T-helper 2 cell treated with Interferon-gamma antibody and Interleukin-4, amounts not matched to agents 100 ng/mL and 5 ng/mL, for 36 hours (primary cell): Measurements from ENCODE around the gene ISLR. TPM values are rescaled to one million over a fixed set of nuclear protein-coding genes. Genes with fewer than 3 reads are reported as not detected.

Experiments
- intact Hi-C: fragments of 100-400 bp; cut with micrococcal nuclease; formaldehyde crosslinking; loops from one replicate; pipeline ENCODE4 v1.15.1; 2023
- total RNA-seq: library from RNA; stranded (reverse); gene quantifications from 2 replicates; pipeline ENCODE4 v1.2.3, GENCODE V29; 2022

The ISLR gene, protein sequence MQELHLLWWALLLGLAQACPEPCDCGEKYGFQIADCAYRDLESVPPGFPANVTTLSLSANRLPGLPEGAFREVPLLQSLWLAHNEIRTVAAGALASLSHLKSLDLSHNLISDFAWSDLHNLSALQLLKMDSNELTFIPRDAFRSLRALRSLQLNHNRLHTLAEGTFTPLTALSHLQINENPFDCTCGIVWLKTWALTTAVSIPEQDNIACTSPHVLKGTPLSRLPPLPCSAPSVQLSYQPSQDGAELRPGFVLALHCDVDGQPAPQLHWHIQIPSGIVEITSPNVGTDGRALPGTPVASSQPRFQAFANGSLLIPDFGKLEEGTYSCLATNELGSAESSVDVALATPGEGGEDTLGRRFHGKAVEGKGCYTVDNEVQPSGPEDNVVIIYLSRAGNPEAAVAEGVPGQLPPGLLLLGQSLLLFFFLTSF
- not detected in 2 replicates for total RNA-seq

DNA sequence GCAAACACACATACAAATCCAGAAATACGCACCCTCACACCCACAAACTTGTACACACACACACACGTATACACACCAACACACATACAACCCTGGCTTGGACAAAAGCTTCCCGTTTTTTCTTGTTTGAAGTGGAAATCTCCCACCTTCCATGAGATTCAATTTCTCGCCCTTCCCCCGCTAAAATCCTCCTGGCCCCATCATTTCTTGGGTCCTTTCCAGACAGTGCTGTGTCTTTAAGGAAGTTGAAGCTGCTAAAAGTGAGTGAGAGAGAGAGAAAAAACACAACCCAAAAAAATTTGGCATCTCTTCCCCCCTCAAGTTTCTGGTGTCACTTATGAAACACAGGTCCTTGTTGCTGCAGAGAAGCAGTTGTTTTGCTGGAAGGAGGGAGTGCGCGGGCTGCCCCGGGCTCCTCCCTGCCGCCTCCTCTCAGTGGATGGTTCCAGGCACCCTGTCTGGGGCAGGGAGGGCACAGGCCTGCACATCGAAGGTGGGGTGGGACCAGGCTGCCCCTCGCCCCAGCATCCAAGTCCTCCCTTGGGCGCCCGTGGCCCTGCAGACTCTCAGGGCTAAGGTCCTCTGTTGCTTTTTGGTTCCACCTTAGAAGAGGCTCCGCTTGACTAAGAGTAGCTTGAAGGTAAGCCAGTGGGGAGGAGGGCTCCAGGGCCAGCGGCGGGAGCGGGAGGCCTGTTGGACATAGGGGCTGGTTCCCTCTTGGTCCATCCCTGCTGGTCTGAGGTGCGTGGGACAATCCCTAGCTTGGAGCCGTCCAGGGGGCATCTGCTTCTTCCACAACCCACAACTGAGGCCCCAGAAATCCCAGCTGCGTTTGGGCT is at the start of gene ISLR:
Gene ISLR, plus strand, starts transcription at position 331 of the 839 bp plus-strand sequence. CDS start 1,149 bp downstream, outside the sequence.
- intact Hi-C loops, result no loop called here

DNA sequence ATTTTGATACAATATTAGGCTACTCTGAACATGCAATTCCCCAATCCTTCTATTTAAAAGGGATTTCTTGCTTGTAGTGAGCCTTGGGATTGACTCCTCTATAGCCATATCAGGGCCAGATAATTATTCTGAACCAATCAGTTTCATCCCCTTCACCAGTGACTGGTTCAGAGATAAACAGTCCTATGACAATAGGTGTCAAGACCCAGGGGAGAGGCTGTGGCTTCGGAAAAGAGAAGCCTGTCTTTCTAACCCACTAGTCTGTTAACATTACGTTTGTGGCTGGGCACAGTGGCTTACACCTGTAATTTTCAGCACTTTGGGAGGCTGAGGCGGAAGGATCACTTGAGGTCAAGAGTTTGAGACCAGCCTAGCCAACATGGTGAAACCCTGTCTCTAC is 49.3 kb upstream of the ISLR start:
- intact Hi-C loops, result no loop called here

DNA sequence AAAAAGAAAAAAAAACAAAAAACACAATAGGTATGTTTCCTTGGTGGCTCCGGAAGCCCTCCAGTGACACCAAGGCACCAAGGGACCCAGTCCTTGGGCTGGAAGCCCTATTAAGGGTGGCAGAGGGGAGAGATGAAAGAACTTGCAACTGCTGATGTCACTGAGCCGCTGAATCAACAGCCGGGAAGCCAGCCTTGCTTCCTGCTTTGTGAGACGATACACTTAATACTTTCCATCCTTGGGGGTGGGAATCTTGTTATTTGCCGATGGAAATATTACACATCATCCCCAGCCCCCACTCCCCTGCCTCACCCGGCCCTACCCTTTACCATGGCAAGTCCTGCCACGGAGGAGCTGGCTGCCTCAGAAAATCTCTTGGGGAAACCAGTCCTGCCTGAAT is 48.8 kb upstream of the ISLR start:
- intact Hi-C loops, result loop anchor here (5.0 kb wide), 1 partner anchor 178 kb away; no protein-coding TSS in a partner anchor

DNA sequence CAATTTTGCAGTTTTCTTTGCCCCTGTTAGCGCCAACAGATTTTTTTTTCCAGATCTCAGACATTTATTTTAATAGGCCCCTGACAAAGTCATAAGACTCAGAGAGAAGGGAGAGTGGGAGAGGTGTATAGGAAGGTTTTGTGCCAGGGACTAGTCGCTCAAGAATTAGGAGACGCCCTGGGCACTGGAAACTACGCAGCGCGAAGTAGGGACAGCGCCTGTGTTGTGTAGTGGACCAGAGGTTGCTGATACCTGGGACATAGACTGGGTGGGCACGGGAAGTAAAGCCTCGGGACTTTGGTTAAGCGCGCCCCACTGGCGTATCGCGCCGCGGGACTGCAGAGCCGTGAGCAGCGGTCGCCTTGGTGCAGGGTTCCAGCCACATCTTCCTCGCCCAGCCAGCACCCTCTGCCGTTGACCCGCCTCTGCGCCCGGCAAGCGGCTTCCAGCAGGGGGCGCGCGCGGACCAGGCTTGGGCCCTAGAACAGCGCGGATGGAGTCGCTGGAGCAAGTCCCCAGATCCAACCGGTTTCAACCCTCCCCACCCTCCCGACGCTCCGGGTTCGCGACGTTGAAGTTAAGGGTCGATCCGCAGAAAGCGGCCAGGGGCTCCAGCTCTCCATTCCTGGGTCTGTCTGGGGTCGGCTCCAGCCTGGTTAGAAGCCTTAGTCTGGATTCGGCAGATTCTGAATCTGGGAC is 46.1 kb upstream of the ISLR start:
- intact Hi-C loops, result loop anchor here (1.0 to 5.0 kb wide), 2 partner anchors 175 to 195 kb away; no protein-coding TSS in a partner anchor

DNA sequence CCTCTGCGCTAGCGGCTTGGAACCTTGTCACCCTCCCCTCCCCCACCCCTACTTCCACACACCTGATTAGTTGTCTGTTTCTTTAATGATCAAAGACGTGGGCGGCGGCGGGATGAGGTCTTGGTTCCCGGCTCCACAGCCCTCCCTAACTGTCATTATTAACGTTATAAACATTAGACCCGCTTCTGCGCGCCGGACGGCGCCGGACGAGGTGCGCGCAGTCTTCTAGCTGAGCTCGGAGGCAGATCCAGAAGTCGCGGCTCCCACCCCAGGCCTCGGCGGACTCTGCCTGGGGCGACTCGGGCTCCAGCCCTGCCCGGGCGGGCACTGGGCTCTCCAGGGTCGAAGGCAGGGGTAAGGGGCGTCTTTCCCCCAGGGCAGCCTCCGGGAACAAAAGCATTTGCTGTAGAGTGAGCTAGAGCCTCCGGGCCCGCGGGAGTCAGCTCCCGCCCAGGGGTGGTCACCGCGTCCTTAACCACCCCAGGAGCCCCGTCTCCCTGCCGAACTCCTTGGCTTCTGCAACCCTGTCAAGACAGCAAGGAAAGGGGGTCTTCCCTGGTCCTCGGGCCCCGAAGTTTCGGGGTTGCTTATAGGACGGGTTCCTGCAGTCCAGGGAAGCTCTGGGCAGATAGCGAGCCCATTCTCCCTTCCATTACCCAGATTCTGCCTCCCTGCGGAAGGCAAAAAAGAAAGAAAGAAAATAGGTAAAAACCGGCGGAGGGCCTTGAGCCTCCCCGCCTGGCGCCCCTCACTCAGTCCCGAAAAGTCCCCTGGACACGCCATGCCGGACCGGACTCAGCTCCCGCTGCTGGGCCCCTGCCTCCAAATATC is 45.3 kb upstream of the ISLR start:
- intact Hi-C loops, result loop anchor here (1.0 to 5.0 kb wide), 2 partner anchors 174 to 194 kb away; no protein-coding TSS in a partner anchor

DNA sequence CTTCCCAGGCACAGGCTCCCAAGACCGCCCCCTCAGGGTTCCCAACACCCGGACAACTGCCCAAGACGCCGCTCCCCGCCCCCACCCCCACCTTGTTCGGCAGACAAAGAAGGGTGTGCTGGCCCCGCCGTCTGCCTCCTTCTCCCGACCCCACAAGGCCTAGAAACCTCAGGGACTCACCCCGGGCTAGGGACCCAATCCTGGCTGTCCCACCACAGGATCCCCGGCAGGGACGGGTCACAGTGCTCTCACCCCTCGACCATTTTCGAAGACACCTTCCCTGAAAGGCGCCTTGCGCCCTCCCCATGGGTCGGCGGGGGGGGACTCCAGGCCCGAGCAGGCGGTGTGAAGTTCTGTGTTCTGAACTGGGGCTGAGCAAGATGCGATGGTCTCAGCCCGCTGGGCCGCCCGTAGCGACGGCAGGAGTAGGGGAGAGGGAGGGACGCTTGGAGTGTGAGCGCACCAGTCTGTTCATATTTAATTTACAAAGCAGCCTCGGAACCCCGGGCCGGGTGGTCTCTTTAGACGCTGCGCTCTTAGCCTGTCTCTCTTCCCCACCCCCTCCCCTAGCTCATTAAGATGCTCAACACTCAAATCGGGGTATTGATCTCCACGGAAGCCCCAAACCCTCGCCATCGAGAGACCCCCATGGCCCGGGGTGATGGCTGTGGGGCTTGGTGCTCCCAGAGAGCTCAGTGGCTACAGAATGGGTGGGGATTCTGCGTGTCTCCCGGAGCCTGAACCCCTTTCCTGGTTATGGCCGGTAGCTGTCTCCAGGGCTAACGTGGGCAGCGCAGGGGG is 44.5 kb upstream of the ISLR start:
- intact Hi-C loops, result loop anchor here (5.0 kb wide), 1 partner anchor 173 kb away; no protein-coding TSS in a partner anchor

DNA sequence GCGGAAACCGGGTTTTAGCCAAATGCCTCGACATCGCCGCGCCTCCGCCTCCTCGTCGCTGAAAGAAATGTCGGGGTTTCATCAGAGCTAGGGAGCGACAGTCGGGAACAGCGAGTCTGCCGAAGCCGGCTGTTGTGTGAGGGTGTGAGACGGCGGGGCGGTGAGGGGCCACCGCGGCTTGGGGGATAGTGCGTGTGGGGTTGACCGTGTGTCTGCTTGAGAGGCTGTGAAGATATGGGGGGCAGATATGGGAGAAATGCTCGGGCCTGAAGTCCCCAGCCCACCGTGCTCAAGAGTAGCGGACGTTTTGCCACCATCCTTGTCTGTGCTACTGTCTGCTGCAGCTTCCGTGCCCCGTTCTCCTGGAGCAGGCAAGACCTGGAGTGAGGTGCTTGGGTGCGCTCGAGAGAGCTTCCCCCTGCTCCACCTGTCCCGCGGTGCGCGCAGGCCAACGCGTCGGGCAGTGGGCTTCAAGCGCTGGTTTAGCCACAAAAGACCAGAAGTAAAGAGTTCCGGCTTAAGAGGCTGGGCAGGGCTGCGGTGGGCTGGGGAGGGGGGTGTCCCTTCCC is 43.8 kb upstream of the ISLR start:
- intact Hi-C loops, result loop anchor here (5.0 kb wide), 2 partner anchors 157 to 173 kb away; no protein-coding TSS in a partner anchor

DNA sequence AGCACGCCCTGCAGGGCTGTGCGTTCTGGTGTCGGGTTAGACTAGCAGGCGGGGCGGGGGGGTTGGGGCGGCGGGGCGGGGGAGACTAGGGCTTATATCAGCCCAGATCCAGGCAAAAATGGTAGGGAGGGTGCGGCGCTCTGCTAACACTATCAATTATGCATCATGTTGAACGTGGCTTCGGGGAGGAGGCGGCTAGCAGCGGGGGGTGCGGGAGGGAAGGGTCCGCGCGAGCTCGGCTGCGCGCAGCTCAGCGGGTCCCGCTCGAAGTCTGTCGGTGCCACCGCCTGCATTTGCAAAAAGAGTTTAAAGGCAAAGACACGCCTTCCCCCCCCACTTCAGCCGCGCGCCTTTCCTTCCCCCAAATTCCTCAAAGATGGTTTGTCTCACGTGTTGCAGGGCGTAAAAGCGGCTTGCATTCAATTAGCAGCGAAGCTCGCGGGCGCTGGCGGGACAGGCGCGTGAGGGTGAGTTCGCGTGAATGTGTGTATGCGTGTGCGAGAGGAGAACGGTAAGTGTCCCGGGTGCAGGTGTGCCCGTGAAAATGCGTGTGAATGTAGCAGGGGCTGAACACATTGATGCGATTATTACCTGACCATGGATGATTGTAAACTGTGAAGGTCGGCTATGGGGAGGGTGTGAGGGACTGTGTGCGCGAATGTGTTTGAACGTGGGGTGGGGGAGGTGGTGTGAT is 43.2 kb upstream of the ISLR start, which contains the start of gene ISLR2:
Gene ISLR2, plus strand, starts transcription at position 432 of the 694 bp plus-strand sequence. CDS start 2,169 bp downstream, outside the sequence.
- intact Hi-C loops, result loop anchor here (5.0 kb wide), 1 partner anchor 158 kb away; no protein-coding TSS in a partner anchor

DNA sequence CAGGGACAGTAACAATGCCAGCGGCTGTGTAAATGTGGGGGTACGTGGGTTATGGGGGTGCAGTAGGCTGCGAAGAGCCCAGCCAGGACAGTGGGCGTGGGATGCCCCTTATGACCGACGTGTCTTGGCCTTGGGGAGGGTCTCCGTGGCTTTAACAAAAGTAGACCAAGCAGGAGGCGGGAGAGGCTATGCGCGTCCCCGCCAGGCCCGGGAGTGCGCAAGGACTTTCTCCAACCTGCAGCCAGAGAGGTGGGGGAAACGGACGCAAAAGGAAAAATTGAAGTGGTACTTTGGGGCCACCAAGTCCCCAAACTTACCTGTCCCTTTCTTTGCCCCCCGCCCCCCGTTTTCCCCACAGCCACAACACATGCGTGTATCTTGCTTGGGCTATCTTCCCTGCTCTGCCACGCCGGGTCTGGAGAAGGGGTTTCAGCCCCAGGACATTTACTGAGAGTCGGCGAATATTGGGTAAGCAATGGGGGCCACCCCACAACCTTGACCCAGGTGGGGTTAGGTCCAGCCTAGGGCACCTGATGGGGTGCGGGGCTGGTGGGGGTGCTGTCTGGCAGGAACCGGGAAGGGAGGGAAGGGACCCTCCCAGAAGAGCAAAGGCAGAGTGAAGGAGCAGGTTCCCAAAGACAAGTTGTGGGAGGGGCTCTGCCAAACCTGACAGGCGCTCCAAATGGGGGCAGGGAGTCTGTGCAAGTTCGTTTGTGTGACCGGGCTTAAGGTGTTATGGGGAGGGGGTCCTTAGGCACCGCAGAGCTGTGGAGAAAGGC is 42.5 kb upstream of the ISLR start:
- intact Hi-C loops, result loop anchor here (5.0 kb wide), 1 partner anchor 159 kb away; no protein-coding TSS in a partner anchor

DNA sequence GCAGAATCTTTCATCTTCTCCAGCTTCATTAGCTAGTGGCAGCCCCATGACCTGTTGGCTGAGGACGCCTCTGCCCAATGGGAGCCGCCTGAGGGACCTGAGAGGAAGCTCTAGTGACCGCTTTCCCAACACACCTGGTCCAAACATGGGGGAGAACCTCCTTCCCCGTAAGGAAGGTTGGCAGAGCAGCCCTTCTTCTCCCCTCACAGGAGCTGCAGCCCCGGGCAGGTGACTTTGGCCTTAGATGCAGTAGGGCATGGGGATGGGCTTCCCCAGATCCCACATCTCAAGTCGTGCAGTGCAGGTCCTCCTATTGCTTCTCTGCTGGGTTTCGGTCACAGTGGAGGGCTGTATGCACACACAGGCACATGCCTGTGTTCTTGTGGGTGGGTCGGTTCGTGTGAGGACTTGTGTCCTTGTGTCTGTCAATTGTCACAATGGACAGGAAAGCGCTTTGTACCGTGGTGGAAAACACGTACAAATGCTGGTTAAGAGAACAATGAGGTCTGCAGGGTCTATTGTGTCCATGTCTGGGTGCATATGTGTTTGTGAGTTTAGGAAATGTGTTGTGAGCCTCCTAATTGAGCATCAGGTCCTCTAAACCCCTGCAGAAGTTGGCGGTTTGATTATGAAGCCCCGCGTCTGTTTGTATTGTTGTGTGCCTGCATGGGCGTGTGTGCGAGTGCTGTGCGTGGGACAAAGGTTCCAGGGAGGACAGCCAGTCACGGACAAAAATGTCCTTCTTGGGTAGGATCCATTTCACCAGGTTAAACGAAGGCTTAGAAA is 41.7 kb upstream of the ISLR start:
- intact Hi-C loops, result loop anchor here (5.0 kb wide), 1 partner anchor 160 kb away; no protein-coding TSS in a partner anchor

DNA sequence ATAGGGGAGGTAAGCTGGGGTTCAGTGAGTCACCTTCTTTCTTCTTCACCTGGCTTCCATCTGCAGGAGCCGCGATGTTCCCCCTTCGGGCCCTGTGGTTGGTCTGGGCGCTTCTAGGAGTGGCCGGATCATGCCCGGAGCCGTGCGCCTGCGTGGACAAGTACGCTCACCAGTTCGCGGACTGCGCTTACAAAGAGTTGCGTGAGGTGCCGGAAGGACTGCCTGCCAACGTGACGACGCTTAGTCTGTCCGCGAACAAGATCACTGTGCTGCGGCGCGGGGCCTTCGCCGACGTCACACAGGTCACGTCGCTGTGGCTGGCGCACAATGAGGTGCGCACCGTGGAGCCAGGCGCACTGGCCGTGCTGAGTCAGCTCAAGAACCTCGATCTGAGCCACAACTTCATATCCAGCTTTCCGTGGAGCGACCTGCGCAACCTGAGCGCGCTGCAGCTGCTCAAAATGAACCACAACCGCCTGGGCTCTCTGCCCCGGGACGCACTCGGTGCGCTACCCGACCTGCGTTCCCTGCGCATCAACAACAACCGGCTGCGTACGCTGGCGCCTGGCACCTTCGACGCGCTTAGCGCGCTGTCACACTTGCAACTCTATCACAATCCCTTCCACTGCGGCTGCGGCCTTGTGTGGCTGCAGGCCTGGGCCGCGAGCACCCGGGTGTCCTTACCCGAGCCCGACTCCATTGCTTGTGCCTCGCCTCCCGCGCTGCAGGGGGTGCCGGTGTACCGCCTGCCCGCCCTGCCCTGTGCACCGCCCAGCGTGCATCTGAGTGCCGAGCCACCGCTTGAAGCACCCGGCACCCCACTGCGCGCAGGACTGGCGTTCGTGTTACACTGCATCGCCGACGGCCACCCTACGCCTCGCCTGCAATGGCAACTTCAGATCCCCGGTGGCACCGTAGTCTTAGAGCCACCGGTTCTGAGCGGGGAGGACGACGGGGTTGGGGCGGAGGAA is 40.5 kb upstream of the ISLR start:
- intact Hi-C loops, result loop anchor here (5.0 kb wide), 1 partner anchor 161 kb away; no protein-coding TSS in a partner anchor

DNA sequence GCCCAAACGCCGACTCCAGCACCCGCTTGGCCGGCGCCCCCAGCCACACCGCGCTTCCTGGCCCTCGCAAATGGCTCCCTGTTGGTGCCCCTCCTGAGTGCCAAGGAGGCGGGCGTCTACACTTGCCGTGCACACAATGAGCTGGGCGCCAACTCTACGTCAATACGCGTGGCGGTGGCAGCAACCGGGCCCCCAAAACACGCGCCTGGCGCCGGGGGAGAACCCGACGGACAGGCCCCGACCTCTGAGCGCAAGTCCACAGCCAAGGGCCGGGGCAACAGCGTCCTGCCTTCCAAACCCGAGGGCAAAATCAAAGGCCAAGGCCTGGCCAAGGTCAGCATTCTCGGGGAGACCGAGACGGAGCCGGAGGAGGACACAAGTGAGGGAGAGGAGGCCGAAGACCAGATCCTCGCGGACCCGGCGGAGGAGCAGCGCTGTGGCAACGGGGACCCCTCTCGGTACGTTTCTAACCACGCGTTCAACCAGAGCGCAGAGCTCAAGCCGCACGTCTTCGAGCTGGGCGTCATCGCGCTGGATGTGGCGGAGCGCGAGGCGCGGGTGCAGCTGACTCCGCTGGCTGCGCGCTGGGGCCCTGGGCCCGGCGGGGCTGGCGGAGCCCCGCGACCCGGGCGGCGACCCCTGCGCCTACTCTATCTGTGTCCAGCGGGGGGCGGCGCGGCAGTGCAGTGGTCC is 39.7 kb upstream of the ISLR start:
- intact Hi-C loops, result loop anchor here (5.0 kb wide), 1 partner anchor 162 kb away; no protein-coding TSS in a partner anchor

DNA sequence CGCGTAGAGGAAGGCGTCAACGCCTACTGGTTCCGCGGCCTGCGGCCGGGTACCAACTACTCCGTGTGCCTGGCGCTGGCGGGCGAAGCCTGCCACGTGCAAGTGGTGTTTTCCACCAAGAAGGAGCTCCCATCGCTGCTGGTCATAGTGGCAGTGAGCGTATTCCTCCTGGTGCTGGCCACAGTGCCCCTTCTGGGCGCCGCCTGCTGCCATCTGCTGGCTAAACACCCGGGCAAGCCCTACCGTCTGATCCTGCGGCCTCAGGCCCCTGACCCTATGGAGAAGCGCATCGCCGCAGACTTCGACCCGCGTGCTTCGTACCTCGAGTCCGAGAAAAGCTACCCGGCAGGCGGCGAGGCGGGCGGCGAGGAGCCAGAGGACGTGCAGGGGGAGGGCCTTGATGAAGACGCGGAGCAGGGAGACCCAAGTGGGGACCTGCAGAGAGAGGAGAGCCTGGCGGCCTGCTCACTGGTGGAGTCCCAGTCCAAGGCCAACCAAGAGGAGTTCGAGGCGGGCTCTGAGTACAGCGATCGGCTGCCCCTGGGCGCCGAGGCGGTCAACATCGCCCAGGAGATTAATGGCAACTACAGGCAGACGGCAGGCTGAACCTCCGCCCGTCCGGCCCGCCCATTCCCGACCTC is 39.0 kb upstream of the ISLR start:
- intact Hi-C loops, result loop anchor here (5.0 kb wide), 1 partner anchor 162 kb away; no protein-coding TSS in a partner anchor

DNA sequence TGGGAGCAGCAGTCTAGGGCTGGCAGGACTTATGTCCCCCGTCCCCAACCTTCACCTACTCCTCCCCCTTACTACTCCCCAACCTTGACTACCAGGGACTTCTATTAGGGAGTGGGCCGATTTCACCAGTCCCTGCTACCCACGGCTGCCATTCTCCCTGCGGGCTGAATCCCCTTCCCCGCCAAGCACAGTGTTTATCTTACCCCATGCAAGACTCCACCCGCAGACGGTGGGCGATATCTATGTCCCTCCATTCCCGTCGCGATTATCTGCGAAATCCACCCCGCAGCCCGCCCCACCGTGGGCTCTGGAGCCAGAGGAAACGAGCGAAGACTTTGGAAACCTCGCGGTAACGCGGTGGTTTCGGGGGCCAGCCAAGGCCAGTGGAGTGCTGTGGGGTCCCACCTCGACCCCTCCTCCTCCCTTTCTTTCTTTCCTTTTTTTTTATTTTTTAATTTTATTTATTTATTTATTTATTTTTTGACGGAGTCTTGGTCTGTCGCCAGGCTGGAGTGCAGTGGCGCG is 38.4 kb upstream of the ISLR start:
- intact Hi-C loops, result no loop called here
